Left renal pelvis (tissue), 4 donors: ENCODE results near the gene DLGAP3. TPM values are rescaled to one million over a fixed set of nuclear protein-coding genes. Genes with fewer than 3 reads are reported as not detected.

ENCODE experiments used
- DNase-seq, 4 donors: peaks; one replicate each; pipeline ENCODE4 v3.0.0-alpha.2; 2013; ENCODE audit warnings: low read depth in 4 of 4, low spot score in 3 of 4
- polyA plus RNA-seq, 4 donors: library from polyadenylated mRNA; unstranded; fragments of 120-200 nt; gene quantifications; one replicate each; pipeline ENCODE4 v1.2.1, GENCODE V29; 2013; ENCODE audit not compliant: insufficient read length in 4 of 4

The DLGAP3 gene
- polyA plus RNA-seq, 4 donors = 0.29 to 3.2 (median 1.8) TPM

- DNase-seq = no peak
Measured at GRCh38 chr1:34906756-34907155, 22.7 kb downstream of the DLGAP3 start.

- no peak for DNase-seq
Measured at GRCh38 chr1:34906222-34906621, 23.2 kb downstream of the DLGAP3 start.

GRCh38 chr1:34905098-34905459 lies 24.4 kb downstream of the DLGAP3 start:
- DNase-seq = no peak

GRCh38 chr1:34904236-34905097 lies 25.0 kb downstream of the DLGAP3 start:
- DNase-seq = no peak

GRCh38 chr1:34901919-34902318 lies 27.5 kb downstream of the DLGAP3 start:
- DNase-seq = no peak

GRCh38 chr1:34900775-34901502 lies 28.5 kb downstream of the DLGAP3 start:
- DNase-seq = no peak

GRCh38 chr1:34899906-34900305 lies 29.5 kb downstream of the DLGAP3 start:
- DNase-seq = no peak

- no peak for DNase-seq
Measured at GRCh38 chr1:34899471-34899870, 30.0 kb downstream of the DLGAP3 start.

- DNase-seq = no peak
Measured at GRCh38 chr1:34898330-34898761, 31.1 kb downstream of the DLGAP3 start.

GRCh38 chr1:34896612-34897011 lies 32.8 kb downstream of the DLGAP3 start:
- no peak for DNase-seq

- no peak for DNase-seq
Measured at GRCh38 chr1:34889705-34890104, 39.7 kb downstream of the DLGAP3 start.

GRCh38 chr1:34887593-34887992 lies 41.9 kb downstream of the DLGAP3 start:
- no peak for DNase-seq

- no peak for DNase-seq
Measured at GRCh38 chr1:34885405-34886247, 43.8 kb downstream of the DLGAP3 start.

- DNase-seq = no peak
Measured at GRCh38 chr1:34884961-34885360, 44.5 kb downstream of the DLGAP3 start.

GRCh38 chr1:34884536-34884935 lies 44.9 kb downstream of the DLGAP3 start:
- DNase-seq = no peak

- DNase-seq = no peak
Measured at GRCh38 chr1:34879230-34879629, 50.2 kb downstream of the DLGAP3 start.

GRCh38 chr1:34876406-34876805 lies 53.0 kb downstream of the DLGAP3 start:
- no peak for DNase-seq

GRCh38 chr1:34874296-34874952 lies 55.0 kb downstream of the DLGAP3 start:
- DNase-seq = no peak

- no peak for DNase-seq
Measured at GRCh38 chr1:34872133-34872503, 57.3 kb downstream of the DLGAP3 start.

GRCh38 chr1:34871443-34872132 lies 57.9 kb downstream of the DLGAP3 start:
- DNase-seq = no peak
